ENCODE results near the gene CBL.

DNA sequence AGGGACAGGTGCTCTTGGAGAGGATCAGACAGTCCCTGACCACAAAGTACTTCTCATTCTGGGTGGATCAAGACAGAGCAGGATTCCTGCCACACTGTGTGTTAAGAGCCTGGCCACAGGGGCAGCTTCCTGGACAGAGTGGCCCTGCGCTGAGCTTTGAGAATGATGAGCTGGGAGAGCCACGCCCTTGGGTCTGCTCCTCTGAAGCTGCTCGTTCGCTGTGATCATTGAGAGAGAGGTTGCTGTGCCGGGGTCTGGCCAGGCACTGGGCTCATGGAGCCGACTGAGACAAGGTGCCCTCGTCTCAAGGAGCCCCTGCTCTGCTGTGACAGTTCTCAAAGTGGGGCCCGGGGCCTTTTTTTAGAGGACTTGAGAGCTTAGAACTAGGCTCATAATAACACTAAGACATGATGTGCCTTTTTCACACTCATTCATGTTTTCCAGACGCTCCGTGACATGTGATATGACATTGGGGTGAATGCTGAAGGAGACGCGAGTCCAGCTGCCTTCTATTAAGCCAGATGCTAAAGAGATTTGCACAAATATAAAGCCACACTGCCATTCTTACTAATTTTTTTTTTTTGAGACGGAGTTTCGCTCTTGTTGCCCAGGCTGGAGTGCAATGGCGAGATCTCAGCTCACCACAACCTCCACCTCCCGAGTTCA lies 141.9 kb downstream of the CBL start:
- TF ChIP-seq GRHL2 (CRISPR knock-in tag; IDR thresholded peaks at IDR 0.05; ENCODE audit: insufficient replicate concordance, severe bottlenecking) (no peak), ETV6 (CRISPR knock-in tag; IDR thresholded peaks at IDR 0.05) (no peak), SOX15 (CRISPR knock-in tag; IDR thresholded peaks at IDR 0.05) (no peak)
- TF ChIP-seq, protein P1, sequence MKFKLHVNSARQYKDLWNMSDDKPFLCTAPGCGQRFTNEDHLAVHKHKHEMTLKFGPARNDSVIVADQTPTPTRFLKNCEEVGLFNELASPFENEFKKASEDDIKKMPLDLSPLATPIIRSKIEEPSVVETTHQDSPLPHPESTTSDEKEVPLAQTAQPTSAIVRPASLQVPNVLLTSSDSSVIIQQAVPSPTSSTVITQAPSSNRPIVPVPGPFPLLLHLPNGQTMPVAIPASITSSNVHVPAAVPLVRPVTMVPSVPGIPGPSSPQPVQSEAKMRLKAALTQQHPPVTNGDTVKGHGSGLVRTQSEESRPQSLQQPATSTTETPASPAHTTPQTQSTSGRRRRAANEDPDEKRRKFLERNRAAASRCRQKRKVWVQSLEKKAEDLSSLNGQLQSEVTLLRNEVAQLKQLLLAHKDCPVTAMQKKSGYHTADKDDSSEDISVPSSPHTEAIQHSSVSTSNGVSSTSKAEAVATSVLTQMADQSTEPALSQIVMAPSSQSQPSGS (CRISPR knock-in tag; IDR thresholded peaks at IDR 0.05; ENCODE audit: borderline replicate concordance, low read depth): no peak
- TF ChIP-seq, protein P2, sequence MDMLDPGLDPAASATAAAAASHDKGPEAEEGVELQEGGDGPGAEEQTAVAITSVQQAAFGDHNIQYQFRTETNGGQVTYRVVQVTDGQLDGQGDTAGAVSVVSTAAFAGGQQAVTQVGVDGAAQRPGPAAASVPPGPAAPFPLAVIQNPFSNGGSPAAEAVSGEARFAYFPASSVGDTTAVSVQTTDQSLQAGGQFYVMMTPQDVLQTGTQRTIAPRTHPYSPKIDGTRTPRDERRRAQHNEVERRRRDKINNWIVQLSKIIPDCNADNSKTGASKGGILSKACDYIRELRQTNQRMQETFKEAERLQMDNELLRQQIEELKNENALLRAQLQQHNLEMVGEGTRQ (CRISPR knock-in tag; IDR thresholded peaks at IDR 0.05): no peak
- TF ChIP-seq, protein P3, sequence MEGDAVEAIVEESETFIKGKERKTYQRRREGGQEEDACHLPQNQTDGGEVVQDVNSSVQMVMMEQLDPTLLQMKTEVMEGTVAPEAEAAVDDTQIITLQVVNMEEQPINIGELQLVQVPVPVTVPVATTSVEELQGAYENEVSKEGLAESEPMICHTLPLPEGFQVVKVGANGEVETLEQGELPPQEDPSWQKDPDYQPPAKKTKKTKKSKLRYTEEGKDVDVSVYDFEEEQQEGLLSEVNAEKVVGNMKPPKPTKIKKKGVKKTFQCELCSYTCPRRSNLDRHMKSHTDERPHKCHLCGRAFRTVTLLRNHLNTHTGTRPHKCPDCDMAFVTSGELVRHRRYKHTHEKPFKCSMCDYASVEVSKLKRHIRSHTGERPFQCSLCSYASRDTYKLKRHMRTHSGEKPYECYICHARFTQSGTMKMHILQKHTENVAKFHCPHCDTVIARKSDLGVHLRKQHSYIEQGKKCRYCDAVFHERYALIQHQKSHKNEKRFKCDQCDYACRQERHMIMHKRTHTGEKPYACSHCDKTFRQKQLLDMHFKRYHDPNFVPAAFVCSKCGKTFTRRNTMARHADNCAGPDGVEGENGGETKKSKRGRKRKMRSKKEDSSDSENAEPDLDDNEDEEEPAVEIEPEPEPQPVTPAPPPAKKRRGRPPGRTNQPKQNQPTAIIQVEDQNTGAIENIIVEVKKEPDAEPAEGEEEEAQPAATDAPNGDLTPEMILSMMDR (IDR thresholded peaks at IDR 0.05): no peak
- TF ChIP-seq, protein P4, sequence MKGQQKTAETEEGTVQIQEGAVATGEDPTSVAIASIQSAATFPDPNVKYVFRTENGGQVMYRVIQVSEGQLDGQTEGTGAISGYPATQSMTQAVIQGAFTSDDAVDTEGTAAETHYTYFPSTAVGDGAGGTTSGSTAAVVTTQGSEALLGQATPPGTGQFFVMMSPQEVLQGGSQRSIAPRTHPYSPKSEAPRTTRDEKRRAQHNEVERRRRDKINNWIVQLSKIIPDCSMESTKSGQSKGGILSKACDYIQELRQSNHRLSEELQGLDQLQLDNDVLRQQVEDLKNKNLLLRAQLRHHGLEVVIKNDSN (CRISPR knock-in tag; IDR thresholded peaks at IDR 0.05): no peak
